ENCODE results near the gene ADAMTS15. TPM values are rescaled to one million over a fixed set of nuclear protein-coding genes. Genes with fewer than 3 reads are reported as not detected.

Gene ADAMTS15
- total RNA-seq, 1 donor from 2014 or later = 81.6 TPM

GRCh38 chr11:130418756-130419155 lies 29.7 kb upstream of the ADAMTS15 start:
- no peak overlapping the region for H3K27ac Mint-ChIP-seq (ENCODE audit: unreplicated experiment)
- H3K9me3 Mint-ChIP-seq (ENCODE audit: unreplicated experiment) = no peaks in the 10 kb centered on the region
- H3K27me3 Mint-ChIP-seq (ENCODE audit: unreplicated experiment) = peaks cover 22% of the 10 kb centered on the region
- H3K4me1 Mint-ChIP-seq (ENCODE audit: unreplicated experiment) = peaks cover 10% of the 10 kb centered on the region
- no peaks in the 10 kb centered on the region for H3K36me3 Mint-ChIP-seq (ENCODE audit: unreplicated experiment)
- H3K4me3 Mint-ChIP-seq (ENCODE audit: unreplicated experiment) = no peak overlapping the region
- DNase-seq (ENCODE audit: extremely low spot score, unreplicated experiment) = no peak
- no peak for TF ChIP-seq CTCF (IDR thresholded peaks at IDR 0.05)

GRCh38 chr11:130420478-130421198 lies 27.8 kb upstream of the ADAMTS15 start:
- Mint-ChIP-seq H3K4me1 (ENCODE audit: unreplicated experiment) (peaks cover 7% of the 10 kb centered on the region), H3K27me3 (ENCODE audit: unreplicated experiment) (peaks cover 40% of the 10 kb centered on the region), H3K36me3 (ENCODE audit: unreplicated experiment) (no peaks in the 10 kb centered on the region), H3K27ac (ENCODE audit: unreplicated experiment) (no peak overlapping the region), H3K4me3 (ENCODE audit: unreplicated experiment) (no peak overlapping the region), H3K9me3 (ENCODE audit: unreplicated experiment) (no peaks in the 10 kb centered on the region)
- no peak for DNase-seq (ENCODE audit: extremely low spot score, unreplicated experiment)
- TF ChIP-seq CTCF (IDR thresholded peaks at IDR 0.05) = no peak

GRCh38 chr11:130421199-130421585 lies 27.3 kb upstream of the ADAMTS15 start:
- Mint-ChIP-seq H3K4me1 (ENCODE audit: unreplicated experiment) (peaks cover 7% of the 10 kb centered on the region), H3K27me3 (ENCODE audit: unreplicated experiment) (peaks cover 46% of the 10 kb centered on the region), H3K27ac (ENCODE audit: unreplicated experiment) (no peak overlapping the region), H3K4me3 (ENCODE audit: unreplicated experiment) (no peak overlapping the region), H3K36me3 (ENCODE audit: unreplicated experiment) (no peaks in the 10 kb centered on the region), H3K9me3 (ENCODE audit: unreplicated experiment) (no peaks in the 10 kb centered on the region)
- no peak for DNase-seq (ENCODE audit: extremely low spot score, unreplicated experiment)
- TF ChIP-seq CTCF (IDR thresholded peaks at IDR 0.05) = no peak

GRCh38 chr11:130421697-130422096 lies 26.7 kb upstream of the ADAMTS15 start:
- H3K27me3 Mint-ChIP-seq (ENCODE audit: unreplicated experiment) = peaks cover 48% of the 10 kb centered on the region
- no peaks in the 10 kb centered on the region for H3K9me3 Mint-ChIP-seq (ENCODE audit: unreplicated experiment)
- peaks cover 7% of the 10 kb centered on the region for H3K4me1 Mint-ChIP-seq (ENCODE audit: unreplicated experiment)
- no peak overlapping the region for H3K4me3 Mint-ChIP-seq (ENCODE audit: unreplicated experiment)
- no peaks in the 10 kb centered on the region for H3K36me3 Mint-ChIP-seq (ENCODE audit: unreplicated experiment)
- DNase-seq (ENCODE audit: extremely low spot score, unreplicated experiment) = no peak
- no peak overlapping the region for H3K27ac Mint-ChIP-seq (ENCODE audit: unreplicated experiment)
- TF ChIP-seq CTCF (IDR thresholded peaks at IDR 0.05) = no peak

- no peaks in the 10 kb centered on the region for H3K36me3 Mint-ChIP-seq (ENCODE audit: unreplicated experiment)
- H3K4me3 Mint-ChIP-seq (ENCODE audit: unreplicated experiment) = no peak overlapping the region
- no peaks in the 10 kb centered on the region for H3K9me3 Mint-ChIP-seq (ENCODE audit: unreplicated experiment)
- peaks cover 55% of the 10 kb centered on the region for H3K27me3 Mint-ChIP-seq (ENCODE audit: unreplicated experiment)
- DNase-seq (ENCODE audit: extremely low spot score, unreplicated experiment) = no peak
- no peak overlapping the region for H3K27ac Mint-ChIP-seq (ENCODE audit: unreplicated experiment)
- peaks cover 13% of the 10 kb centered on the region for H3K4me1 Mint-ChIP-seq (ENCODE audit: unreplicated experiment)
- no peak for TF ChIP-seq CTCF (IDR thresholded peaks at IDR 0.05)
Measured at GRCh38 chr11:130422251-130422995, 26.0 kb upstream of the ADAMTS15 start.

Data from osteocyte (in vitro differentiated cells).